Left lung (tissue), 10 donors: ENCODE measurements around the gene PSAP. TPM values are rescaled to one million over a fixed set of nuclear protein-coding genes. Genes with fewer than 3 reads are reported as not detected.

Experiments
- ATAC-seq: fragments of 200-7000 bp; cut with Tn5 transposase; one replicate; pipeline ENCODE4 v1.9.1; 2020; ENCODE audit warnings: moderate library complexity
- DNase-seq, 4 donors: peaks; one replicate each; pipeline ENCODE4 v3.0.0-alpha.2; 2013 to 2020
- H3K27ac ChIP-seq, 2 donors: fragments of 200-600 bp; sonication (generic) in 1 of 2; one replicate each; pipeline versions ENCODE4 v1.5.0 to v1.8.0; 2020 to 2021
- H3K27me3 ChIP-seq, 2 donors: fragments of 200-600 bp; sonication (generic) in 1 of 2; one replicate each; pipeline versions ENCODE4 v1.5.0 to v1.8.0; 2020 to 2021
- H3K36me3 ChIP-seq, 2 donors: fragments of 200-600 bp; sonication (generic) in 1 of 2; one replicate each; pipeline versions ENCODE4 v1.5.0 to v1.8.0; 2020 to 2021
- H3K4me1 ChIP-seq, 2 donors: fragments of 200-600 bp; one replicate each; pipeline ENCODE4 v1.8.0; 2021
- H3K4me3 ChIP-seq, 2 donors: fragments of 200-600 bp; sonication (generic) in 1 of 2; one replicate each; pipeline versions ENCODE4 v1.5.0 to v1.8.0; 2020 to 2021; ENCODE audit warnings: mild to moderate bottlenecking in 1 of 2
- H3K9me3 ChIP-seq, 2 donors: fragments of 200-600 bp; sonication (generic) in 1 of 2; one replicate each; pipeline versions ENCODE4 v1.5.0 to v1.8.0; 2020 to 2021
- CTCF ChIP-seq, 2 donors: fragments of 200-600 bp; sonication (generic) in 1 of 2; IDR thresholded peaks; one replicate each; pipeline versions ENCODE4 v1.5.0 to v1.8.0; 2021; ENCODE audit warnings: antibody characterized with exemption in 2 of 2
- intact Hi-C, 2 donors: fragments of 100-400 bp; cut with DNase I; formaldehyde crosslinking; loops; one replicate each; pipeline versions ENCODE4 v1.11.2 to v1.14.2; 2022
- polyA plus RNA-seq, 6 donors: library from polyadenylated mRNA; unstranded; fragments of 120-200 nt; gene quantifications; one replicate each; pipeline ENCODE4 v1.2.1, GENCODE V29; 2013; ENCODE audit not compliant: insufficient read length in 6 of 6
- total RNA-seq, 2 donors: library from RNA; stranded (reverse); fragmentation: NEBNext Ultra II Directional; extraction: Animal tissue kit (Norgen Biotek cat#: 25700); gene quantifications; one replicate each; pipeline ENCODE4 v1.2.1, GENCODE V29; 2021
- donor health status: DM: no; HTN: yes; CAD: no.
- donor health status: DM: no; HTN: no; CAD: no.

Gene PSAP
- total and polyA plus RNA-seq, 8 donors, result 539 to 1,668 (median 577) TPM

GRCh38 chr10:71850021-71850742 is 869 bp downstream of the PSAP start:
- ATAC-seq (no peak), DNase-seq (no peak)
- no peaks in the 10 kb centered on the region for H3K27me3 ChIP-seq
- H3K27ac ChIP-seq, result peak overlapping the region; percentile 90 to 93
- H3K36me3 ChIP-seq, result peaks cover 0 to 8% of the 10 kb centered on the region in 2 donors
- intact Hi-C loops, result no loop called here
- H3K4me1 ChIP-seq, result peaks cover 18 to 72% of the 10 kb centered on the region in 2 donors
- TF ChIP-seq CTCF (IDR thresholded peaks at IDR 0.05), result no peak
- H3K9me3 ChIP-seq, result no peaks in the 10 kb centered on the region
- peak overlapping the region; percentile 93 to 99 for H3K4me3 ChIP-seq

GRCh38 chr10:71849461-71849908 is 1.6 kb downstream of the PSAP start:
- no peak for ATAC-seq
- Histone ChIP-seq H3K9me3 (no peaks in the 10 kb centered on the region), H3K4me3 (peak overlapping the region; percentile 93 to 99), H3K36me3 (peaks cover 0 to 8% of the 10 kb centered on the region in 2 donors), H3K27ac (peak overlapping the region; percentile 90 to 93), H3K27me3 (no peaks in the 10 kb centered on the region), H3K4me1 (peaks cover 18 to 79% of the 10 kb centered on the region in 2 donors)
- TF ChIP-seq CTCF (IDR thresholded peaks at IDR 0.05), result no peak
- intact Hi-C loops, result no loop called here
- no peak for DNase-seq

GRCh38 chr10:71848325-71849275 is 2.5 kb downstream of the PSAP start:
- DNase-seq (no peak), ATAC-seq (no peak)
- peak overlapping the region in 1 of 2 donors; percentile 93 for H3K27ac ChIP-seq
- H3K4me1 ChIP-seq, result peaks cover 18 to 88% of the 10 kb centered on the region in 2 donors
- H3K9me3 ChIP-seq, result no peaks in the 10 kb centered on the region
- H3K4me3 ChIP-seq, result peak overlapping the region; percentile 5 to 99
- H3K36me3 ChIP-seq, result peaks cover 0 to 8% of the 10 kb centered on the region in 2 donors
- intact Hi-C loops, result no loop called here
- TF ChIP-seq CTCF (IDR thresholded peaks at IDR 0.05), result no peak
- no peaks in the 10 kb centered on the region for H3K27me3 ChIP-seq

- intact Hi-C loops, result no loop called here
- peak overlapping the region in 1 of 2 donors; percentile 37 for H3K27ac ChIP-seq
- no peak for ATAC-seq
- peak overlapping the region in 1 of 2 donors; percentile 99 for H3K4me3 ChIP-seq
- no peak for TF ChIP-seq CTCF (IDR thresholded peaks at IDR 0.05)
- H3K4me1 ChIP-seq, result peaks cover 18 to 89% of the 10 kb centered on the region in 2 donors
- H3K27me3 ChIP-seq, result no peaks in the 10 kb centered on the region
- peaks cover 0 to 8% of the 10 kb centered on the region in 2 donors for H3K36me3 ChIP-seq
- DNase-seq, result no peak
- no peaks in the 10 kb centered on the region for H3K9me3 ChIP-seq
Measured at GRCh38 chr10:71847418-71847817, 3.6 kb downstream of the PSAP start.

GRCh38 chr10:71846816-71847215 is 4.2 kb downstream of the PSAP start:
- intact Hi-C loops, result no loop called here
- no peak for TF ChIP-seq CTCF (IDR thresholded peaks at IDR 0.05)
- Histone ChIP-seq H3K27me3 (no peaks in the 10 kb centered on the region), H3K27ac (peak overlapping the region in 1 of 2 donors; percentile 22), H3K4me1 (peaks cover 18 to 89% of the 10 kb centered on the region in 2 donors), H3K4me3 (peak overlapping the region in 1 of 2 donors; percentile 99), H3K9me3 (no peaks in the 10 kb centered on the region), H3K36me3 (peaks cover 0 to 8% of the 10 kb centered on the region in 2 donors)
- ATAC-seq (no peak), DNase-seq (no peak)
